Pancreas (tissue), 10 donors: Measurements from ENCODE around the gene YKT6. TPM values are rescaled to one million over a fixed set of nuclear protein-coding genes. Genes with fewer than 3 reads are reported as not detected.

Experiments used
- ATAC-seq, 4 donors: fragments of 200-7000 bp; cut with Tn5 transposase; one replicate each; pipeline versions ENCODE4 v1.8.0 to v1.9.1; 2020; ENCODE audit warnings: mild to moderate bottlenecking in 4 of 4, moderate library complexity in 4 of 4
- DNase-seq, 6 donors: peaks; one replicate each; pipeline ENCODE4 v3.0.0-alpha.2; 2020
- FAIRE-seq: peaks from 2 replicates; lab custom pipeline; 2012; peaks lifted over from hg19 to GRCh38; lab: Jason Lieb, UNC
- H3K27ac ChIP-seq, 4 donors: fragments of 200-600 bp; sonication (generic); 1 replicate in 3 of 4; 2 replicates in 1 of 4; pipeline versions ENCODE4 v1.5.0 to v1.8.0; 2020
- H3K27me3 ChIP-seq, 4 donors: fragments of 200-600 bp; one replicate each; pipeline ENCODE4 v1.8.0; 2021
- H3K36me3 ChIP-seq, 3 donors: fragments of 200-600 bp; sonication (generic) in 1 of 3; one replicate each; pipeline versions ENCODE4 v1.5.0 to v1.8.0; 2020 to 2021
- H3K4me1 ChIP-seq, 3 donors: fragments of 200-600 bp; one replicate each; pipeline ENCODE4 v1.8.0; 2021
- H3K4me3 ChIP-seq, 4 donors: fragments of 200-600 bp; sonication (generic) in 2 of 4; one replicate each; pipeline versions ENCODE4 v1.5.0 to v1.8.0; 2020 to 2021
- H3K9me3 ChIP-seq, 4 donors: fragments of 200-600 bp; one replicate each; pipeline ENCODE4 v1.8.0; 2021
- WGBS, 2 donors: extraction: QIAGEN DNeasy Blood & Tissue Kit; methylation state at CpG; one replicate each; pipeline ENCODE4 v1.1.7; 2013; 5-methylcytosine and 5-hydroxymethylcytosine counted together
- intact Hi-C, 3 donors: fragments of 100-400 bp; cut with DNase I; formaldehyde crosslinking; loops; one replicate each; pipeline versions ENCODE4 v1.11.1 to v1.14.2; 2022
- polyA plus RNA-seq, 2 donors: library from polyadenylated mRNA; stranded (reverse); fragments of 200-250 nt; gene quantifications; one replicate each; pipeline ENCODE4 v1.2.3, GENCODE V29; 2013
- total RNA-seq, 6 donors: library from RNA; stranded (reverse); fragmentation: NEBNext Ultra II Directional in 4 of 6; extraction: Animal tissue kit (Norgen Biotek cat#: 25700) in 4 of 6; gene quantifications; one replicate each; pipeline versions ENCODE4 v1.2.1 to v1.2.4, GENCODE V29; 2021 to 2023
- TF ChIP-seq, protein P1 (sequence below), 4 donors: fragments of 200-600 bp; sonication (generic) in 3 of 4; IDR thresholded peaks; one replicate each; pipeline versions ENCODE4 v1.5.0 to v1.8.0; 2021; ENCODE audit warnings: antibody characterized with exemption in 4 of 4
- donor health status: healthy with polysubstance abuse.
- donor health status: DM: no; HTN: no; CAD: no; lungs with moderate emphysema.
- donor health status: DM: no; HTN: no; CAD: no.
- donor health status: control.
- donor health status: control.
- donor health status: Bipolar disorder and iron deficiency.
- donor health status: DM: yes; HTN: yes; CAD: no.
- donor health status: DM: no; HTN: no; CAD: no.
- donor health status: DM: no; HTN: no; CAD: no.
- donor health status: DM: yes; HTN: yes; CAD: no.

Gene YKT6
- total and polyA plus RNA-seq, 8 donors: 27.7 to 48.7 (median 37.0) TPM

DNA sequence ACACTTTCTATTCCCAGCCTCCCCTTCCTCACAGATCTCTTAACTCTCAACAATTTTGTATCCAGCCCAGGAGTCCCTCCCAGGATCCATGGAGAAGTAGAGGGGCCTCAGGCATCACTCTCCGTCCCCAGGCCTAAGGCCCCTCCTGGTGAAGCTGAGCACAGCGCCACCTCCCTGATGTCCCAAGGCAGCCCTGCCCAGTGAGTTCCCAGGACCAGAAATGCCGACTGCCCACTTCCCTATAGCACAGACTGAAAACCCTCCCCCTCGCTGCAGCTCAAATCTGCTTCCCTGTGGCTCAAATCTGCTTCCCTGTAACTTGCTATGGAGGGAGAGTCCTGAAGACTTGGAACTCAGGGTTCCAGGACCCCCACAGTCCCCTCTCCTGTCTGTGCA is 35.6 kb downstream of the YKT6 start:
- H3K4me3 ChIP-seq: no peak overlapping the region
- intact Hi-C loops: no loop called here
- H3K27me3 ChIP-seq: no peaks in the 10 kb centered on the region
- no peak overlapping the region for H3K27ac ChIP-seq
- no peaks in the 10 kb centered on the region for H3K36me3 ChIP-seq
- no peaks in the 10 kb centered on the region for H3K9me3 ChIP-seq
- 66 to 73% methylated on average over 4 of the region's 4 CpGs for WGBS, 2 donors
- no peak for FAIRE-seq
- TF ChIP-seq, protein P1, sequence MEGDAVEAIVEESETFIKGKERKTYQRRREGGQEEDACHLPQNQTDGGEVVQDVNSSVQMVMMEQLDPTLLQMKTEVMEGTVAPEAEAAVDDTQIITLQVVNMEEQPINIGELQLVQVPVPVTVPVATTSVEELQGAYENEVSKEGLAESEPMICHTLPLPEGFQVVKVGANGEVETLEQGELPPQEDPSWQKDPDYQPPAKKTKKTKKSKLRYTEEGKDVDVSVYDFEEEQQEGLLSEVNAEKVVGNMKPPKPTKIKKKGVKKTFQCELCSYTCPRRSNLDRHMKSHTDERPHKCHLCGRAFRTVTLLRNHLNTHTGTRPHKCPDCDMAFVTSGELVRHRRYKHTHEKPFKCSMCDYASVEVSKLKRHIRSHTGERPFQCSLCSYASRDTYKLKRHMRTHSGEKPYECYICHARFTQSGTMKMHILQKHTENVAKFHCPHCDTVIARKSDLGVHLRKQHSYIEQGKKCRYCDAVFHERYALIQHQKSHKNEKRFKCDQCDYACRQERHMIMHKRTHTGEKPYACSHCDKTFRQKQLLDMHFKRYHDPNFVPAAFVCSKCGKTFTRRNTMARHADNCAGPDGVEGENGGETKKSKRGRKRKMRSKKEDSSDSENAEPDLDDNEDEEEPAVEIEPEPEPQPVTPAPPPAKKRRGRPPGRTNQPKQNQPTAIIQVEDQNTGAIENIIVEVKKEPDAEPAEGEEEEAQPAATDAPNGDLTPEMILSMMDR (IDR thresholded peaks at IDR 0.05): no peak
- DNase-seq: no peak
- no peaks in the 10 kb centered on the region for H3K4me1 ChIP-seq
- no peak for ATAC-seq

DNA sequence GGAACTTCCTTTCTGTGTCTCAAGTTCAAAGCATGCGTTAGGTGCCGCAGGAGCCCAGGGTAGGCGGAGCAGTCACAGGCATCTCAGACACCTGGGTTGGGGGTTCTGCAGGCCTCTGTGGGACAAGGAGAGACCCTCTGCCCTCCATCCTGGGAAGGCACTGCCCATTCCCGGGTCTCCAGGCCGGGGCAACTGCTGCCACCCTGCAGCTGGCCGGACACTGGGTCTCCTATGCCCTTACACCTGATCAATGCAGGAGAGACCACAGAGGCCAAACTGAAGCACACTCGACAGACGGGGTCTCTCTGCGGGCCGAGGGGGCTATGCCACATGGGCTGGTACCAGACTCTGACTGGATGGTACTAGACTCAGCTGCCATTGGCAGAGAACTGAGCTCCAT is 36.9 kb downstream of the YKT6 start:
- no peaks in the 10 kb centered on the region for H3K9me3 ChIP-seq
- intact Hi-C loops: no loop called here
- no peak overlapping the region for H3K4me3 ChIP-seq
- ATAC-seq: no peak
- TF ChIP-seq, protein P1 (IDR thresholded peaks at IDR 0.05): no peak
- DNase-seq: no peak
- WGBS, 2 donors: 68 to 76% methylated on average over 10 of the region's 10 CpGs
- FAIRE-seq: no peak
- H3K4me1 ChIP-seq: no peaks in the 10 kb centered on the region
- H3K27me3 ChIP-seq: no peaks in the 10 kb centered on the region
- H3K27ac ChIP-seq: no peak overlapping the region
- no peaks in the 10 kb centered on the region for H3K36me3 ChIP-seq

DNA sequence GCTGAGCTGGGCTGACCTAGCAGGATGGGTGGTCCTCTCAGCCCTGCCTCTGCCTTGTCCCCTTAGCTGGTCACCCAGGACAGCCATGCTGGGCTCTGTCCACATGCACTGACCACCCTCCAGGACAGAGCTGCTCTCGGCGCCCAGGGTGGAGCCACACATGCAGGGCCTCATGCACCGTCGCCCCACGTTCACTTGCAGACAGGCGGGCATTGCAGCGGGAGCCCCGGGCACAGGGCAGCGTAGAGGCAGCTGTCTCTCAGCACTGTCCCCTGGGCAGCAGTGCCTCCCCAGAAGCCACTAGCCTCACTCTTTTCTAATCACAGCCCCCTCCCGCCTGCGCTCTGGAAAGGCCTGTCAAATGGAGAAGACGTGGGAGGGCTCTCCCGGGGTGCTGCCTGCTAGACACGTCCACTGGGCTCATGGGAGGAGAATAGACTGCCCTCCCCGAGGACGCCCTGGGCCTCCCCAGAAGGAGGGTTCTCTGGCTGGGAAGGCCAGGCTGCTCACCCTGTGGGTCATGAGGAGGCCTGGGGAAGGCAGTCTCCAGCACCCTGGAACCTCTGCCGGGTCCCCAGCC is 37.4 kb downstream of the YKT6 start:
- intact Hi-C loops: no loop called here

DNA sequence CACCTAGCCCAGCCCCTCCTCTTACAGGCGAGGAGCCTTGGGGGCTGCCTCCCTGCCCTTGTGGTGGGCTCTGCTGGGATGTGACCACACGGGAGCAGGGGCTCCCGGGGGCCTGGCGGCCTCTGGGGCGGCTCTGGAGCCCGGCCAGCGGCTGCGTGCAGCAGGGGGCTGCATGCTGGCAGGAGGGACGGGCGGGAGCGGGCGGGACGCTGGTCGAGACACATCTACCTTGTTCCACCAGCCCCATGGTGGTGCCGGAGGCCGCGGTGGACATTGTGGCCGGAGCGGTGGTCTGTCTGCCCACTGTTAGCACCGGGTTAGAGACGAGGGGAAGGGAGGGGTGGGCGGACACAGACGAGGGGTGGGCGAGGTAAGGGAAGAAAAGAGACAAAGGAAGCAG is 38.6 kb downstream of the YKT6 start:
- ATAC-seq (no peak), DNase-seq (no peak), FAIRE-seq (no peak)
- Histone ChIP-seq H3K4me1 (no peaks in the 10 kb centered on the region), H3K36me3 (no peaks in the 10 kb centered on the region), H3K27me3 (no peaks in the 10 kb centered on the region), H3K27ac (no peak overlapping the region), H3K9me3 (no peaks in the 10 kb centered on the region), H3K4me3 (no peak overlapping the region)
- 58 to 65% methylated on average over 22 to 24 of the region's 24 CpGs for WGBS, 2 donors
- TF ChIP-seq, protein P1 (IDR thresholded peaks at IDR 0.05): no peak
- intact Hi-C loops: no loop called here

More for the DNA sequence above, 37.4 kb downstream of the YKT6 start:
- WGBS, 2 donors: 78 to 84% methylated on average over 17 of the region's 17 CpGs
- no peak overlapping the region for H3K27ac ChIP-seq
- DNase-seq (no peak), ATAC-seq (no peak), FAIRE-seq (no peak)
- TF ChIP-seq, protein P1 (IDR thresholded peaks at IDR 0.05): no peak
- no peaks in the 10 kb centered on the region for H3K36me3 ChIP-seq
- no peaks in the 10 kb centered on the region for H3K9me3 ChIP-seq
- no peaks in the 10 kb centered on the region for H3K27me3 ChIP-seq
- no peaks in the 10 kb centered on the region for H3K4me1 ChIP-seq
- no peak overlapping the region for H3K4me3 ChIP-seq

DNA sequence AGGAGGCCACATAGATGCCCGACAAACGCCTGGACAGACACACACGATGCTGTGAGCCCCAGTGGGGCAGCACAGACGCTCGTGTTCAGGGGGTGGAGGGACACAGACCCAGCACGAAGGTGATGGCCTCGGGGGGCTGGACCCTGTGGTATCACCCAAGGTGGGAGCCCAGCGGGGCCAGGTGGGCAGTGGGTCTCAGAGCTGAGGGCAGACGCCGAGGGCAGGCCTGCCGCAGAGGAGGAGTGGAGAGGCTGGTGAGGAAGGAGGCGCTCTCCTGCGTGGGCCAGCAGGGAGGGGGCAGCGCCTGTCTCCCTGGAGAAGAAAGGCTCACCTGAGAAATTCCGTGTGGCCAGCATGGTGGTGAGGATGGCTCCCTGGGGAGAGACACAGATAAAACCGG is 39.6 kb downstream of the YKT6 start:
- H3K9me3 ChIP-seq: no peaks in the 10 kb centered on the region
- DNase-seq: no peak
- no peak for ATAC-seq
- H3K27me3 ChIP-seq: no peaks in the 10 kb centered on the region
- H3K27ac ChIP-seq: no peak overlapping the region
- no peaks in the 10 kb centered on the region for H3K36me3 ChIP-seq
- H3K4me1 ChIP-seq: no peaks in the 10 kb centered on the region
- no peak for FAIRE-seq
- H3K4me3 ChIP-seq: no peak overlapping the region
- 65 to 68% methylated on average over 14 to 16 of the region's 16 CpGs for WGBS, 2 donors
- intact Hi-C loops: loop anchor here in 2 of 3 donors (5.0 to 10.0 kb wide), 3 partner anchors 237 to 324 kb away; no protein-coding TSS in a partner anchor
- TF ChIP-seq, protein P1 (IDR thresholded peaks at IDR 0.05): no peak
